Endothelial cell of umbilical vein (primary cell): Measurements from ENCODE around the gene LSP1. TPM values are rescaled to one million over a fixed set of nuclear protein-coding genes. Genes with fewer than 3 reads are reported as not detected.

Experiments used
- BruUV-seq: library from RNA; stranded (reverse); fragments of 400-500 nt; replicated peaks from 2 replicates; lab custom pipeline; 2021; lab: Mats Ljungman, UMichigan
- CTCF ChIA-PET: fragments of 300-600, 350-600 bp; sonication (Branson Sonifier 250); formaldehyde crosslinking; loops from one replicate; lab custom pipeline; 2021; ENCODE audit warnings: antibody characterized with exemption, inconsistent platforms; lab: Charles Lee
- POLR2A ChIA-PET: fragments of 300-600, 350-600 bp; sonication (Branson Sonifier 250); formaldehyde crosslinking; loops from one replicate; lab custom pipeline; 2021; ENCODE audit warnings: antibody characterized with exemption, inconsistent platforms; lab: Charles Lee
- DNase-seq: peaks from one replicate; pipeline ENCODE4 v3.0.0-alpha.2; 2011; ENCODE audit warnings: low read depth, low spot score
- FAIRE-seq: peaks from 2 replicates; lab custom pipeline; 2011; peaks lifted over from hg19 to GRCh38; lab: Jason Lieb, UNC
- H2AFZ ChIP-seq: 2 replicates; pipeline ENCODE4 v1.6.0; 2012; ENCODE audit warnings: low read depth, low read length, control low read depth, inconsistent platforms
- H3K27ac ChIP-seq: 2 replicates; pipeline ENCODE4 v1.5.1; 2011; ENCODE audit warnings: low read depth, mild to moderate bottlenecking, control low read depth, low read length, moderate library complexity; ENCODE audit not compliant: insufficient read depth
- H3K27me3 ChIP-seq, 2 experiments: 2 replicates each; pipeline versions ENCODE4 v1.6.0 to v1.6.1; 2011; ENCODE audit warnings: low read length in 2 of 2, mixed read lengths in 1 of 2; ENCODE audit not compliant: control insufficient read depth in 2 of 2, insufficient read depth in 2 of 2
- H3K36me3 ChIP-seq, 2 experiments: 2 replicates in 1 of 2; 3 replicates in 1 of 2; pipeline ENCODE4 v1.5.1; 2011; ENCODE audit warnings: low read length in 2 of 2, mild to moderate bottlenecking in 1 of 2, moderate library complexity in 1 of 2; ENCODE audit not compliant: control insufficient read depth in 2 of 2, insufficient read depth in 2 of 2; ENCODE audit errors: extremely low read depth in 1 of 2
- H3K4me1 ChIP-seq: 3 replicates; pipeline ENCODE4 v1.5.1; 2011; ENCODE audit warnings: mild to moderate bottlenecking, low read length; ENCODE audit not compliant: control insufficient read depth, insufficient read depth; ENCODE audit errors: extremely low read depth
- H3K4me2 ChIP-seq: 2 replicates; pipeline ENCODE4 v1.6.1; 2011; ENCODE audit warnings: low read length, control low read depth, mixed read lengths; ENCODE audit not compliant: insufficient read depth
- H3K4me3 ChIP-seq, 3 experiments: fragments of 200-600 bp in 1 of 3; sonication (generic), shearing (Covaris generic) in 1 of 3; replicated peaks in 1 of 3; 2 replicates each; pipeline ENCODE4 v1.5.1; 2011 to 2016; ENCODE audit warnings: control low read depth in 3 of 3, low read length in 3 of 3, mild to moderate bottlenecking in 2 of 3, inconsistent platforms in 1 of 3, low read depth in 1 of 3, moderate library complexity in 1 of 3; ENCODE audit not compliant: insufficient read depth in 1 of 3
- H3K79me2 ChIP-seq: 2 replicates; pipeline ENCODE4 v1.6.0; 2012; ENCODE audit warnings: low read length, inconsistent platforms; ENCODE audit not compliant: control insufficient read depth, insufficient read depth
- H3K9ac ChIP-seq: replicated peaks from 2 replicates; pipeline ENCODE3; 2011; ENCODE audit warnings: low read length, control low read depth; ENCODE audit not compliant: insufficient read depth; ENCODE audit errors: extremely low read depth
- H3K9me1 ChIP-seq: replicated peaks from 3 replicates; pipeline ENCODE4 v1.6.0; 2011; ENCODE audit warnings: mild to moderate bottlenecking, low read length; ENCODE audit not compliant: control insufficient read depth, insufficient read depth; ENCODE audit errors: extremely low read depth
- H3K9me3 ChIP-seq: replicated peaks from 2 replicates; pipeline ENCODE4 v1.5.1; 2012; ENCODE audit warnings: low read length, inconsistent platforms; ENCODE audit not compliant: control insufficient read depth, insufficient read depth
- H4K20me1 ChIP-seq: replicated peaks from 2 replicates; pipeline ENCODE3; 2011; ENCODE audit warnings: mild to moderate bottlenecking, low read length; ENCODE audit not compliant: control insufficient read depth, insufficient read depth; ENCODE audit errors: extremely low read depth
- EZH2 ChIP-seq: IDR thresholded peaks from 2 replicates; pipeline ENCODE4 v1.6.1; 2012; ENCODE audit warnings: borderline replicate concordance, low read depth, mild to moderate bottlenecking, moderate library complexity, low read length, inconsistent platforms; ENCODE audit not compliant: severe bottlenecking
- FOS ChIP-seq: IDR thresholded peaks from 2 replicates; pipeline ENCODE4 v1.6.1; 2011; ENCODE audit warnings: mild to moderate bottlenecking, low read length, moderate library complexity, borderline replicate concordance; ENCODE audit not compliant: insufficient read depth
- GATA2 ChIP-seq: IDR thresholded peaks from 2 replicates; pipeline ENCODE4 v1.7.0; 2011; ENCODE audit warnings: low read depth, mild to moderate bottlenecking, moderate library complexity, mixed read lengths, low read length; ENCODE audit not compliant: insufficient read length, insufficient read depth
- JUN ChIP-seq: IDR thresholded peaks from 2 replicates; pipeline ENCODE4 v1.6.1; 2011; ENCODE audit warnings: borderline replicate concordance, low read depth; ENCODE audit not compliant: insufficient read length, insufficient read depth
- MYC ChIP-seq: IDR thresholded peaks from one replicate; pipeline ENCODE4 v1.6.1; 2011; ENCODE audit warnings: mild to moderate bottlenecking, low read depth, low read length
- POLR2A ChIP-seq: IDR thresholded peaks from 2 replicates; pipeline ENCODE4 v1.6.1; 2012; ENCODE audit warnings: low read depth, mild to moderate bottlenecking, control low read depth, low read length
- POLR2AphosphoS5 ChIP-seq: IDR thresholded peaks from 2 replicates; pipeline ENCODE4 v1.6.1; 2012; ENCODE audit warnings: low read depth, mild to moderate bottlenecking, control low read depth, low read length, moderate library complexity; ENCODE audit not compliant: insufficient read depth
- dilution Hi-C: fragments of 300-500 bp; cut with MboI; formaldehyde crosslinking; loops from one replicate; pipeline ENCODE4 v1.15.0; 2019; ENCODE audit warnings: low sequenced_read_pairs; ENCODE audit not compliant: extremely low pct_ligation_motif_present
- intact Hi-C: fragments of 100-400 bp; cut with micrococcal nuclease; formaldehyde crosslinking; loops from one replicate; pipeline ENCODE4 v1.10.0; 2022
- polyA plus RNA-seq, 4 experiments: library from polyadenylated mRNA; depleted of rRNA in 3 of 4; stranded (reverse) in 3 of 4; unstranded in 1 of 4; fragments of >200 nt; gene quantifications; 2 replicates each; pipeline versions ENCODE4 v1.2.1 to v1.2.3, GENCODE V29; 2011 to 2012; ENCODE audit warnings: missing spikeins in 1 of 4
- total RNA-seq: library from RNA; stranded (reverse); gene quantifications from 2 replicates; pipeline ENCODE4 v1.2.3, GENCODE V29; 2021
- TF ChIP-seq, protein P1 (sequence below), 2 donors: IDR thresholded peaks; 1 replicate in 1 of 2; 2 replicates in 1 of 2; pipeline ENCODE4 v1.5.1; 2011; ENCODE audit warnings: low read length in 2 of 2, mild to moderate bottlenecking in 2 of 2, moderate library complexity in 2 of 2, control low read depth in 1 of 2, inconsistent platforms in 1 of 2, low read depth in 1 of 2; ENCODE audit not compliant: insufficient read depth in 1 of 2; ENCODE audit errors: extremely low read depth in 1 of 2
- TF ChIP-seq, protein P2 (sequence below): IDR thresholded peaks from 2 replicates; pipeline ENCODE4 v1.6.1; 2011; ENCODE audit not compliant: insufficient read depth, insufficient read length

LSP1 gene
- total and polyA plus RNA-seq, 2 donors (not counting 3 experiments of a cell fraction or from before 2014, with no cell fraction given), result not detected

DNA sequence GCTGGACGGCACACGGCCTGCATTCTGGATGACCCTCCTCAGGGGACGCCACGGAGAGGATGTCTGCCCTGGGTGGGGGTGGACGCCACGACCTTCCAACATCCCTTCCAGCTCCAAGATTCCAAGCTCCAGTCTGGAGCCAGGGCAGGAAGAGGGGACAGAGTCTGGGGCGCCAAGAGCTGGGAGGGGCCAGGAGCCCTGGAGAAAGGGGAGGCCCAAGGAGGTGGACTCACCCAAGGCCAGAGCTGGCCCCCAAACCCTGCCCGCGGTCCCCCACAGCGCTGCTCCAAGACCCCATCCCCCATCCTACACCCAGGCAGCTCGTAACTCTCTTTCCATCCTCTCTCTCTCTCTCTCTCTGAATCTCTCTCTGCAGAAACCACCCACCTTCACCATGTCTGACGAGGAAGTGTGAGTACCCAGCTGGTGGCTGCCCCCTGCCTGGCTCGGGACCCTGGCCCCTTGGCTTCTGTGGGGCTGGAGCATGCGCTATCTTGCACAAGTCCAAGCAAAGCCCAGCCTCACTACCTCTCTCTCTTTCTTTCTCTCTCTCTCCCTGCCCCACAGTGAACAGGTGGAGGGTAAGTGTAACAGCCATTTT lies 69.7 kb downstream of the LSP1 start:
- Histone ChIP-seq H3K9me1 (no peaks in the 10 kb centered on the region), H3K27ac (no peak overlapping the region), H3K79me2 (no peaks in the 10 kb centered on the region), H4K20me1 (no peaks in the 10 kb centered on the region), H2AFZ (no peak overlapping the region), H3K4me2 (no peak overlapping the region), H3K36me3 (no peaks in the 10 kb centered on the region), H3K9me3 (no peaks in the 10 kb centered on the region), H3K27me3 (no peaks in the 10 kb centered on the region), H3K4me1 (no peaks in the 10 kb centered on the region), H3K9ac (no peak overlapping the region), H3K4me3 (no peak overlapping the region)
- intact Hi-C loops (no loop called here), dilution Hi-C loops (no loop called here)
- BruUV-seq, result no TSS peak
- CTCF ChIA-PET, result interaction anchor here (1.0 to 2.3 kb wide), 6 partner anchors 20 to 270 kb away, joined by 3 to 20 read pairs (median 6); no protein-coding TSS in a partner anchor
- FAIRE-seq, result no peak
- no peak for DNase-seq
- POLR2A ChIA-PET, result no interaction called here
- TF ChIP-seq, protein P1, sequence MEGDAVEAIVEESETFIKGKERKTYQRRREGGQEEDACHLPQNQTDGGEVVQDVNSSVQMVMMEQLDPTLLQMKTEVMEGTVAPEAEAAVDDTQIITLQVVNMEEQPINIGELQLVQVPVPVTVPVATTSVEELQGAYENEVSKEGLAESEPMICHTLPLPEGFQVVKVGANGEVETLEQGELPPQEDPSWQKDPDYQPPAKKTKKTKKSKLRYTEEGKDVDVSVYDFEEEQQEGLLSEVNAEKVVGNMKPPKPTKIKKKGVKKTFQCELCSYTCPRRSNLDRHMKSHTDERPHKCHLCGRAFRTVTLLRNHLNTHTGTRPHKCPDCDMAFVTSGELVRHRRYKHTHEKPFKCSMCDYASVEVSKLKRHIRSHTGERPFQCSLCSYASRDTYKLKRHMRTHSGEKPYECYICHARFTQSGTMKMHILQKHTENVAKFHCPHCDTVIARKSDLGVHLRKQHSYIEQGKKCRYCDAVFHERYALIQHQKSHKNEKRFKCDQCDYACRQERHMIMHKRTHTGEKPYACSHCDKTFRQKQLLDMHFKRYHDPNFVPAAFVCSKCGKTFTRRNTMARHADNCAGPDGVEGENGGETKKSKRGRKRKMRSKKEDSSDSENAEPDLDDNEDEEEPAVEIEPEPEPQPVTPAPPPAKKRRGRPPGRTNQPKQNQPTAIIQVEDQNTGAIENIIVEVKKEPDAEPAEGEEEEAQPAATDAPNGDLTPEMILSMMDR (IDR thresholded peaks at IDR 0.05; ENCODE audit: extremely low read depth in 1 of 2, insufficient read depth in 1 of 2, low read depth in 1 of 2, low read length in 2 of 2), result no peak
- TF ChIP-seq, protein P2, sequence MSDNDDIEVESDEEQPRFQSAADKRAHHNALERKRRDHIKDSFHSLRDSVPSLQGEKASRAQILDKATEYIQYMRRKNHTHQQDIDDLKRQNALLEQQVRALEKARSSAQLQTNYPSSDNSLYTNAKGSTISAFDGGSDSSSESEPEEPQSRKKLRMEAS, result no peak
- no peak for TF ChIP-seq GATA2
- no peak for TF ChIP-seq MYC
- TF ChIP-seq POLR2AphosphoS5, result no peak
- no peak for TF ChIP-seq JUN
- no peak for TF ChIP-seq POLR2A
- TF ChIP-seq FOS, result no peak
- TF ChIP-seq EZH2, result no peak
